ENCODE results near the gene CDAN1. TPM values are rescaled to one million over a fixed set of nuclear protein-coding genes. Genes with fewer than 3 reads are reported as not detected.

The CDAN1 gene
- total and polyA plus RNA-seq, 2 of the 8 experiments (the other 6 are each of a cell fraction or from before 2014, with no cell fraction given): 4.5 to 18.6 TPM

GRCh38 chr15:42760759-42761158, 23.8 kb upstream of the CDAN1 start:
- H3K23me2 ChIP-seq (ENCODE audit: low read depth, low read length): no peaks in the 10 kb centered on the region
- H3K4me3 ChIP-seq (ENCODE audit: extremely low read depth in 1 of 4, insufficient read depth in 2 of 4, low read depth in 3 of 4, low read length in 4 of 4): no peak overlapping the region
- H3K4ac ChIP-seq (replicated peaks; ENCODE audit: insufficient read length, low read depth, low read length): no peak overlapping the region
- no peak overlapping the region for H3K4me2 ChIP-seq (ENCODE audit: insufficient read depth in 1 of 2, low read depth in 2 of 2, low read length in 2 of 2)
- no peak overlapping the region for H2BK5ac ChIP-seq (ENCODE audit: low read depth, low read length)
- WGBS, 2 experiments (ENCODE audit: extremely low coverage in 1 of 2, insufficient coverage in 1 of 2, insufficient read length in 1 of 2, insufficient replicate concordance in 2 of 2, low coverage in 1 of 2, low lambda C conversion rate in 2 of 2, missing lambda C conversion rate in 1 of 2): 92% methylated on average over 1 of the region's 1 CpG; no CpG with 5 or more reads in 1 of the 2 experiments
- no peak overlapping the region for H3K23ac ChIP-seq (ENCODE audit: insufficient read length)
- H3K27me3 ChIP-seq (replicated peaks in 1 of 4; ENCODE audit: control insufficient read depth in 3 of 4, extremely low read depth in 1 of 4, insufficient read depth in 3 of 4, low read length in 3 of 4): no peaks in the 10 kb centered on the region
- H2BK12ac ChIP-seq (ENCODE audit: low read depth, low read length): no peak overlapping the region
- H4K8ac ChIP-seq (ENCODE audit: extremely low read depth, insufficient read depth, low read length): no peak overlapping the region
- H3K79me2 ChIP-seq (ENCODE audit: control insufficient read depth in 1 of 2, insufficient read depth in 2 of 2, low read length in 2 of 2): 0 out of 4 replicates have a peak, but pooled peaks cover 0 to 3% of the 10 kb centered on the region in 2 experiments
- H3K9me3 ChIP-seq (ENCODE audit: insufficient read depth in 2 of 2, low read depth in 1 of 2, low read length in 1 of 2): peaks cover 0 to 4% of the 10 kb centered on the region in 2 experiments; a peak in 1 of 4 replicates
- H3K4me1 ChIP-seq (replicated peaks in 1 of 4; ENCODE audit: control insufficient read depth in 3 of 4, insufficient read depth in 4 of 4, low read length in 3 of 4): peaks cover 0 to 8% (median under 1%) of the 10 kb centered on the region in 4 experiments; a peak in 6 of 7 replicates
- no peak overlapping the region for H4K5ac ChIP-seq (ENCODE audit: insufficient read length, low read depth, low read length)
- no peak overlapping the region for H2BK20ac ChIP-seq (ENCODE audit: low read length)
- no peak for DNase-seq (ENCODE audit: low read depth in 1 of 2, low spot score in 2 of 2)
- no peak overlapping the region for H3K14ac ChIP-seq (ENCODE audit: insufficient read length)
- H4K91ac ChIP-seq (replicated peaks; ENCODE audit: insufficient read length, low read length): no peak overlapping the region
- no peak overlapping the region for H3K9ac ChIP-seq (replicated peaks in 1 of 4; ENCODE audit: extremely low read depth in 1 of 4, low read depth in 3 of 4, low read length in 3 of 4)
- no peak overlapping the region for H3K27ac ChIP-seq (ENCODE audit: low read depth, low read length)
- no peak overlapping the region for H2BK15ac ChIP-seq (ENCODE audit: low read length)
- H3K79me1 ChIP-seq (ENCODE audit: low read depth, low read length): peaks cover 3% of the 10 kb centered on the region; the same call in 1 of the 2 replicates
- FAIRE-seq: no peak
- no peaks in the 10 kb centered on the region for H3K36me3 ChIP-seq (ENCODE audit: control insufficient read depth in 2 of 4, insufficient read depth in 4 of 4, low read length in 3 of 4)
- no peak overlapping the region for H2AK5ac ChIP-seq (ENCODE audit: low read depth, low read length)
- POLR2A ChIA-PET (ENCODE audit: partially characterized antibody): no interaction called here
- no peak overlapping the region for H3K18ac ChIP-seq (ENCODE audit: extremely low read depth, low read length)
- no peak overlapping the region for H2BK120ac ChIP-seq (replicated peaks; ENCODE audit: low read depth, low read length)
- CTCF ChIA-PET (ENCODE audit: partially characterized antibody): no interaction called here
- H3K56ac ChIP-seq (replicated peaks; ENCODE audit: insufficient read length, low read depth, low read length): no peak overlapping the region
- H4K20me1 ChIP-seq (replicated peaks in 1 of 2; ENCODE audit: control insufficient read depth in 1 of 2, insufficient read depth in 2 of 2, low read length in 2 of 2): peaks cover 0 to 7% of the 10 kb centered on the region in 2 experiments
- no peak overlapping the region for H2AFZ ChIP-seq (ENCODE audit: low read length)
- no peak for TF ChIP-seq SIRT6 (IDR thresholded peaks at IDR 0.05; ENCODE audit: low read length)
- TF ChIP-seq TCF12 (IDR thresholded peaks at IDR 0.05; ENCODE audit: low read depth, low read length): no peak
- no peak for TF ChIP-seq RFX5 (IDR thresholded peaks at IDR 0.05; ENCODE audit: borderline replicate concordance, low read depth, low read length)
- no peak for TF ChIP-seq TEAD4 (IDR thresholded peaks at IDR 0.05; ENCODE audit: low read depth, low read length)
- no peak for TF ChIP-seq SP1 (IDR thresholded peaks at IDR 0.05; ENCODE audit: low read depth, low read length)
- TF ChIP-seq SUZ12 (IDR thresholded peaks at IDR 0.05; ENCODE audit: low read length): no peak
- TF ChIP-seq RXRA (IDR thresholded peaks at IDR 0.05; ENCODE audit: insufficient read depth, low read depth, low read length): no peak
- no peak for TF ChIP-seq BRCA1 (IDR thresholded peaks at IDR 0.05; ENCODE audit: low read depth, low read length)
- TF ChIP-seq CEBPB (IDR thresholded peaks at IDR 0.05; ENCODE audit: low read depth, low read length): no peak
- TF ChIP-seq SIX5 (IDR thresholded peaks at IDR 0.05; ENCODE audit: low read depth, low read length): no peak
- no peak for TF ChIP-seq TAF7 (optimal IDR thresholded peaks at IDR 0.05; ENCODE audit: borderline replicate concordance, low read depth, low read length)
- no peak for TF ChIP-seq BCL11A (IDR thresholded peaks at IDR 0.05; ENCODE audit: low read depth in 2 of 2, low read length in 2 of 2)
- no peak for TF ChIP-seq ZNF274 (IDR thresholded peaks at IDR 0.05; ENCODE audit: borderline replicate concordance, extremely low read depth, low read length)
